Keratinocyte (primary cell): Measurements from ENCODE around the gene SRSF1. TPM values are rescaled to one million over a fixed set of nuclear protein-coding genes. Genes with fewer than 3 reads are reported as not detected.

Experiments used
- DNase-seq: peaks from one replicate; pipeline ENCODE4 v3.0.0-alpha.2; 2011; ENCODE audit warnings: low read depth, missing footprints, low spot score
- FAIRE-seq: peaks from 2 replicates; lab custom pipeline; 2011; peaks lifted over from hg19 to GRCh38; lab: Jason Lieb, UNC
- H2AFZ ChIP-seq: 2 replicates; pipeline ENCODE4 v1.6.0; 2012; ENCODE audit warnings: low read length, control low read depth, inconsistent platforms; ENCODE audit not compliant: control insufficient read depth
- H3K27ac ChIP-seq: 2 replicates; pipeline ENCODE4 v1.5.1; 2011; ENCODE audit warnings: low read length; ENCODE audit not compliant: control insufficient read depth, insufficient read depth
- H3K27me3 ChIP-seq: 3 replicates; pipeline ENCODE4 v1.6.0; 2011; ENCODE audit warnings: low read length; ENCODE audit not compliant: control insufficient read depth, insufficient read depth; ENCODE audit errors: extremely low read depth
- H3K36me3 ChIP-seq, 2 experiments: 2 replicates in 1 of 2; 3 replicates in 1 of 2; pipeline ENCODE4 v1.5.1; 2011; ENCODE audit warnings: low read length in 2 of 2, mild to moderate bottlenecking in 1 of 2; ENCODE audit not compliant: control insufficient read depth in 2 of 2, insufficient read depth in 2 of 2; ENCODE audit errors: extremely low read depth in 1 of 2
- H3K4me1 ChIP-seq: 3 replicates; pipeline ENCODE4 v1.5.1; 2011; ENCODE audit warnings: low read length; ENCODE audit not compliant: control insufficient read depth, insufficient read depth; ENCODE audit errors: extremely low read depth
- H3K4me2 ChIP-seq: 3 replicates; pipeline ENCODE4 v1.6.0; 2011; ENCODE audit warnings: low read depth, low read length; ENCODE audit not compliant: control insufficient read depth, insufficient read depth; ENCODE audit errors: extremely low read depth
- H3K4me3 ChIP-seq, 3 experiments: fragments of 200-600 bp in 1 of 3; sonication (generic) in 1 of 3; 2 replicates in 2 of 3; 3 replicates in 1 of 3; pipeline ENCODE4 v1.5.1; 2011 to 2016; ENCODE audit warnings: low read length in 3 of 3, mild to moderate bottlenecking in 3 of 3, control low read depth in 2 of 3, inconsistent platforms in 1 of 3, low read depth in 1 of 3, mixed read lengths in 1 of 3, mixed run types in 1 of 3, moderate library complexity in 1 of 3; ENCODE audit not compliant: control insufficient read depth in 2 of 3, insufficient read depth in 2 of 3; ENCODE audit errors: extremely low read depth in 1 of 3
- H3K79me2 ChIP-seq: 2 replicates; pipeline ENCODE4 v1.6.0; 2012; ENCODE audit warnings: low read length; ENCODE audit not compliant: control insufficient read depth, insufficient read depth
- H3K9ac ChIP-seq: 3 replicates; pipeline ENCODE4 v1.6.0; 2011; ENCODE audit warnings: low read length; ENCODE audit not compliant: control insufficient read depth, insufficient read depth; ENCODE audit errors: extremely low read depth
- H3K9me1 ChIP-seq: 3 replicates; pipeline ENCODE4 v1.6.0; 2011; ENCODE audit warnings: low read length; ENCODE audit not compliant: control insufficient read depth, insufficient read depth; ENCODE audit errors: extremely low read depth
- H3K9me3 ChIP-seq: 2 replicates; pipeline ENCODE4 v1.5.1; 2012; ENCODE audit warnings: low read depth, low read length; ENCODE audit not compliant: control insufficient read depth
- H4K20me1 ChIP-seq: 3 replicates; pipeline ENCODE4 v1.6.0; 2011; ENCODE audit warnings: low read length; ENCODE audit not compliant: control insufficient read depth, insufficient read depth; ENCODE audit errors: extremely low read depth
- EZH2 ChIP-seq: IDR thresholded peaks from one replicate; pipeline ENCODE4 v1.6.1; 2012; ENCODE audit warnings: inconsistent platforms, mild to moderate bottlenecking, low read length, moderate library complexity
- dilution Hi-C: fragments of 300-500 bp; cut with MboI; formaldehyde crosslinking; loops from one replicate; pipeline ENCODE4 v1.7.0; 2020; ENCODE audit warnings: low sequenced_read_pairs; ENCODE audit not compliant: extremely low pct_ligation_motif_present
- polyA plus RNA-seq, 5 experiments: library from polyadenylated mRNA; depleted of rRNA in 3 of 5; stranded (reverse) in 3 of 5; stranded (forward) in 1 of 5; unstranded in 1 of 5; fragments of >200 nt; gene quantifications; 1 replicate in 1 of 5; 2 replicates in 3 of 5; 3 replicates in 1 of 5; pipeline versions ENCODE4 v1.2.1 to v1.2.3, GENCODE V29; 2011 to 2012; ENCODE audit warnings: missing spikeins in 2 of 5, low read depth in 1 of 5, low replicate concordance in 1 of 5
- TF ChIP-seq, protein P1 (sequence below), 3 experiments: IDR thresholded peaks in 1 of 3; conservative IDR thresholded peaks in 1 of 3; optimal IDR thresholded peaks in 1 of 3; 2 replicates in 2 of 3; 3 replicates in 1 of 3; pipeline versions ENCODE3 to v1.5.1; 2011; ENCODE audit warnings: low read length in 3 of 3, mild to moderate bottlenecking in 3 of 3, moderate library complexity in 2 of 3, control low read depth in 1 of 3, inconsistent platforms in 1 of 3; ENCODE audit not compliant: insufficient read depth in 2 of 3; ENCODE audit errors: extremely low read depth in 1 of 3

Gene SRSF1
- polyA plus RNA-seq, 1 donor (not counting 4 experiments of a cell fraction or from before 2014, with no cell fraction given) = 272 TPM

DNA sequence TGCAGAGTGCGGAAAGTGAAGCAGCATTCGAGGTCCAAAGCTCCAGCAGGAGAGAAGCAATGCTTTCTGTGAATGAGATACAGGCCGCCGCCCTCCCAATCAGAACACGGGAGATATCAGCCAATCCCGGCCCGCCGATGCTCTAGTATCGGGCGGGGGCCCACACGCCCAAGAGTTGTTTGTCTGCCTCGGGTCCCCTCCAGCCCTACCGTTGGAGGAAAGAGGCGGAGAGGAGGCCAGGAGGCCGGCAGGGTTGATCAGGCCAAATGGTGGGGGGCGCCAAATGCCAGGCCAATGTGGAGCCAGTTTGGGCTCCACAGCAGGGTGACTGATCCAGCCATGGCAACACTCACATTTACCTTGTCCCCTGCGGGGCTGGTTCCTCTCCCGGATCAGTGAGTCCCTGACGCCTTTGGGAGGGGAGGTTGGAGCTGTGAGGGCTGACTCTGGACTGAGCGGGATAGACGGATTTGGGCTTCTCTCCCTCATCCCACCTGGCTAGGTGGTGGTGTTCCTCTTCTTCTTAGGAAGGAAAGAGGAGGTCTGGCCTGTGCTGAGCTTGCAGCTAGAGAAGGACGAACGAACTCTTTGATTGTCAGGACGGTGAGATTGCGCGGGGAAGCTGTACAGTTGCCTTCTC lies 41.4 kb downstream of the SRSF1 start:
- H2AFZ ChIP-seq = no peak overlapping the region
- dilution Hi-C loops = no loop called here
- no peak for TF ChIP-seq EZH2
- TF ChIP-seq, protein P1, sequence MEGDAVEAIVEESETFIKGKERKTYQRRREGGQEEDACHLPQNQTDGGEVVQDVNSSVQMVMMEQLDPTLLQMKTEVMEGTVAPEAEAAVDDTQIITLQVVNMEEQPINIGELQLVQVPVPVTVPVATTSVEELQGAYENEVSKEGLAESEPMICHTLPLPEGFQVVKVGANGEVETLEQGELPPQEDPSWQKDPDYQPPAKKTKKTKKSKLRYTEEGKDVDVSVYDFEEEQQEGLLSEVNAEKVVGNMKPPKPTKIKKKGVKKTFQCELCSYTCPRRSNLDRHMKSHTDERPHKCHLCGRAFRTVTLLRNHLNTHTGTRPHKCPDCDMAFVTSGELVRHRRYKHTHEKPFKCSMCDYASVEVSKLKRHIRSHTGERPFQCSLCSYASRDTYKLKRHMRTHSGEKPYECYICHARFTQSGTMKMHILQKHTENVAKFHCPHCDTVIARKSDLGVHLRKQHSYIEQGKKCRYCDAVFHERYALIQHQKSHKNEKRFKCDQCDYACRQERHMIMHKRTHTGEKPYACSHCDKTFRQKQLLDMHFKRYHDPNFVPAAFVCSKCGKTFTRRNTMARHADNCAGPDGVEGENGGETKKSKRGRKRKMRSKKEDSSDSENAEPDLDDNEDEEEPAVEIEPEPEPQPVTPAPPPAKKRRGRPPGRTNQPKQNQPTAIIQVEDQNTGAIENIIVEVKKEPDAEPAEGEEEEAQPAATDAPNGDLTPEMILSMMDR (optimal IDR thresholded peaks at IDR 0.05 in 1 of 3, IDR thresholded peaks at IDR 0.05 in 1 of 3, conservative IDR thresholded peaks at IDR 0.05 in 1 of 3; ENCODE audit: extremely low read depth in 1 of 3, insufficient read depth in 2 of 3, low read length in 3 of 3) = no peak
- no peak overlapping the region for H3K27ac ChIP-seq
- no peak for FAIRE-seq
- no peak for DNase-seq
- H4K20me1 ChIP-seq = no peaks in the 10 kb centered on the region
- H3K4me1 ChIP-seq = no peaks in the 10 kb centered on the region
- no peaks in the 10 kb centered on the region for H3K9me3 ChIP-seq
- no peak overlapping the region for H3K4me3 ChIP-seq
- peaks cover 4% of the 10 kb centered on the region for H3K27me3 ChIP-seq
- no peak overlapping the region for H3K4me2 ChIP-seq
- no peaks in the 10 kb centered on the region for H3K9me1 ChIP-seq
- H3K9ac ChIP-seq = no peak overlapping the region
- no peaks in the 10 kb centered on the region for H3K79me2 ChIP-seq
- H3K36me3 ChIP-seq = no peaks in the 10 kb centered on the region

DNA sequence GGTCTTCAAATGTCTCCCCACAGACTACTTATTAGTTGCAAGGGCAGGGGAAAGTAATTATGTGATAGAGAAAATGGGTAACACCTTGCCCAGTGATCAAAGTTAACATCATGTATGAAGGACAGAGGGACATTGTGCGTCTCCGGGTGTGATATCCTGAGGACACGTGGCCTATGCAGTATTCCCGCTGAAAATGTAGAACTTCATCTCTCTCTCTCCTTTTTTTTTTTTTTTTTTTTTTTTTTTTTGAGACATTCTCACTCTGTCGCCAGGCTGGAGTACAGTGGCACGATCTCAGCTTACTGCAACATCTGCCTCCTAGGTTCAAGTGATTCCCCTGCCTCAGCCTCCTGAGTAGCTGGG lies 43.9 kb downstream of the SRSF1 start:
- Histone ChIP-seq H2AFZ (no peak overlapping the region), H3K9me1 (no peaks in the 10 kb centered on the region), H3K27me3 (peaks cover 4% of the 10 kb centered on the region), H3K4me3 (no peak overlapping the region), H4K20me1 (no peaks in the 10 kb centered on the region), H3K36me3 (no peaks in the 10 kb centered on the region), H3K9ac (no peak overlapping the region), H3K4me1 (no peaks in the 10 kb centered on the region), H3K79me2 (no peaks in the 10 kb centered on the region), H3K9me3 (no peaks in the 10 kb centered on the region), H3K4me2 (no peak overlapping the region), H3K27ac (no peak overlapping the region)
- DNase-seq (no peak), FAIRE-seq (no peak)
- no peak for TF ChIP-seq EZH2
- TF ChIP-seq, protein P1 (optimal IDR thresholded peaks at IDR 0.05 in 1 of 3, IDR thresholded peaks at IDR 0.05 in 1 of 3, conservative IDR thresholded peaks at IDR 0.05 in 1 of 3; ENCODE audit: extremely low read depth in 1 of 3, insufficient read depth in 2 of 3, low read length in 3 of 3) = no peak
- dilution Hi-C loops = no loop called here
